ENCODE measurements around the gene ZNF432. TPM values are rescaled to one million over a fixed set of nuclear protein-coding genes. Genes with fewer than 3 reads are reported as not detected.

ZNF432 gene
- total and polyA plus RNA-seq, 2 of the 13 experiments (the other 11 are each of a cell fraction or from before 2014, with no cell fraction given), result 4.1 to 8.7 TPM

DNA sequence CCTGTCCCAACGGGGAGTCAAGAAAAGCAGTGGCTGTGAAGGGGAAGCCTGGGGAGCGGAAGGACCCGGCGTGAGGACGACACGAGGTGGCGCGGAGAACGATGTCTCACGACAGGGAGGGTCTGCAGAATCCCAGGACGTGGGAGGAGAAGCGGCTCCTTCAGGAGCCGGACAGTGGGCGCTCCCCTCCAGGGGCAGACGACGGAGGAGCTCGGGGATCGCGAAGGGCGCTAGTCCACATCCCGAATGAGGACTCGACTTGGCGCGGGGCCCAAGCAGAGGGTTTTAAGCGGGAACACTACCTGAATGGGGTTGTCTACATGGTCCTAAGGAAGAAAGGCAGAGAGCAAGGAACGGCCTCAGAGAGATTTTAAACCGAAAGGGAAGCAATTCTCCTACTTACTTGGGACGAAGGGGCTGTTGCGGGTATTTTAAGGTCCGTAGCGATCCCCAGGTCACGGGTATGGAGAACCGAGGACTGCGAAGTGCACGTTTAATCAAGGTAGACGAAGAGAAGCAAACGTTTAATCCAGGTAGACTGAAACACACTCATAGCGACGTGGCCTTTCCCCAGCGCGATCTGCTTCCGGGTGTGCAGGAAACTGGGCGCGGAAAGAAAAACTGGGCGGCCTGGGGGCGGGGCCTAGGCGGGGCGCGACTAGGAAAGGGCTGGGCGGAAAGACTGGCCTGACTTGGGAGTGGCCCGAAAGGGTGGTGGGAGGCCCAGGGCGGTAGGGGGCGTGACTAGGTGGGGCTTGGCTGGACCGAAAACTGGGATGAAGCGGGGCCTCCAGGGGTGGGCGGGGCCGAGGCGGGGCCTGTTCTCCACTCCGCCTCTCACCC is 46.8 kb upstream of the ZNF432 start, which contains the start of gene ZNF841 (continued):
- no peak for TF ChIP-seq USF2 (IDR thresholded peaks at IDR 0.05; ENCODE audit: low read depth, low read length)
- TF ChIP-seq USF2 (CRISPR knock-in tag; IDR thresholded peaks at IDR 0.05; ENCODE audit: borderline replicate concordance), result no peak
- 0 out of 2 replicates have a peak, but pooled peaks have one; percentile 32 for TF ChIP-seq MTF1 (CRISPR knock-in tag; IDR thresholded peaks at IDR 0.05)
- TF ChIP-seq FOXJ3 (CRISPR knock-in tag; IDR thresholded peaks at IDR 0.05; ENCODE audit: borderline replicate concordance), result no peak
- TF ChIP-seq, protein P1, sequence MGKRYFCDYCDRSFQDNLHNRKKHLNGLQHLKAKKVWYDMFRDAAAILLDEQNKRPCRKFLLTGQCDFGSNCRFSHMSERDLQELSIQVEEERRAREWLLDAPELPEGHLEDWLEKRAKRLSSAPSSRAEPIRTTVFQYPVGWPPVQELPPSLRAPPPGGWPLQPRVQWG (CRISPR knock-in tag; IDR thresholded peaks at IDR 0.05; ENCODE audit: borderline replicate concordance, low read depth), result no peak
- TF ChIP-seq NCOA1 (CRISPR knock-in tag; IDR thresholded peaks at IDR 0.05), result no peak
- TF ChIP-seq, protein P2, sequence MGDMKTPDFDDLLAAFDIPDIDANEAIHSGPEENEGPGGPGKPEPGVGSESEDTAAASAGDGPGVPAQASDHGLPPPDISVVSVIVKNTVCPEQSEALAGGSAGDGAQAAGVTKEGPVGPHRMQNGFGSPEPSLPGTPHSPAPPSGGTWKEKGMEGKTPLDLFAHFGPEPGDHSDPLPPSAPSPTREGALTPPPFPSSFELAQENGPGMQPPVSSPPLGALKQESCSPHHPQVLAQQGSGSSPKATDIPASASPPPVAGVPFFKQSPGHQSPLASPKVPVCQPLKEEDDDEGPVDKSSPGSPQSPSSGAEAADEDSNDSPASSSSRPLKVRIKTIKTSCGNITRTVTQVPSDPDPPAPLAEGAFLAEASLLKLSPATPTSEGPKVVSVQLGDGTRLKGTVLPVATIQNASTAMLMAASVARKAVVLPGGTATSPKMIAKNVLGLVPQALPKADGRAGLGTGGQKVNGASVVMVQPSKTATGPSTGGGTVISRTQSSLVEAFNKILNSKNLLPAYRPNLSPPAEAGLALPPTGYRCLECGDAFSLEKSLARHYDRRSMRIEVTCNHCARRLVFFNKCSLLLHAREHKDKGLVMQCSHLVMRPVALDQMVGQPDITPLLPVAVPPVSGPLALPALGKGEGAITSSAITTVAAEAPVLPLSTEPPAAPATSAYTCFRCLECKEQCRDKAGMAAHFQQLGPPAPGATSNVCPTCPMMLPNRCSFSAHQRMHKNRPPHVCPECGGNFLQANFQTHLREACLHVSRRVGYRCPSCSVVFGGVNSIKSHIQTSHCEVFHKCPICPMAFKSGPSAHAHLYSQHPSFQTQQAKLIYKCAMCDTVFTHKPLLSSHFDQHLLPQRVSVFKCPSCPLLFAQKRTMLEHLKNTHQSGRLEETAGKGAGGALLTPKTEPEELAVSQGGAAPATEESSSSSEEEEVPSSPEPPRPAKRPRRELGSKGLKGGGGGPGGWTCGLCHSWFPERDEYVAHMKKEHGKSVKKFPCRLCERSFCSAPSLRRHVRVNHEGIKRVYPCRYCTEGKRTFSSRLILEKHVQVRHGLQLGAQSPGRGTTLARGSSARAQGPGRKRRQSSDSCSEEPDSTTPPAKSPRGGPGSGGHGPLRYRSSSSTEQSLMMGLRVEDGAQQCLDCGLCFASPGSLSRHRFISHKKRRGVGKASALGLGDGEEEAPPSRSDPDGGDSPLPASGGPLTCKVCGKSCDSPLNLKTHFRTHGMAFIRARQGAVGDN (CRISPR knock-in tag; IDR thresholded peaks at IDR 0.05), result peak; percentile 65
- TF ChIP-seq ZBTB26 (CRISPR knock-in tag; IDR thresholded peaks at IDR 0.05; ENCODE audit: borderline replicate concordance), result no peak; the same call in 1 of the 2 replicates
- 0 out of 2 replicates have a peak, but pooled peaks have one; percentile 39 for TF ChIP-seq MED13 (CRISPR knock-in tag; IDR thresholded peaks at IDR 0.05)
- no peak for TF ChIP-seq JARID2 (CRISPR knock-in tag; IDR thresholded peaks at IDR 0.05; ENCODE audit: insufficient replicate concordance)
- TF ChIP-seq, protein P3, sequence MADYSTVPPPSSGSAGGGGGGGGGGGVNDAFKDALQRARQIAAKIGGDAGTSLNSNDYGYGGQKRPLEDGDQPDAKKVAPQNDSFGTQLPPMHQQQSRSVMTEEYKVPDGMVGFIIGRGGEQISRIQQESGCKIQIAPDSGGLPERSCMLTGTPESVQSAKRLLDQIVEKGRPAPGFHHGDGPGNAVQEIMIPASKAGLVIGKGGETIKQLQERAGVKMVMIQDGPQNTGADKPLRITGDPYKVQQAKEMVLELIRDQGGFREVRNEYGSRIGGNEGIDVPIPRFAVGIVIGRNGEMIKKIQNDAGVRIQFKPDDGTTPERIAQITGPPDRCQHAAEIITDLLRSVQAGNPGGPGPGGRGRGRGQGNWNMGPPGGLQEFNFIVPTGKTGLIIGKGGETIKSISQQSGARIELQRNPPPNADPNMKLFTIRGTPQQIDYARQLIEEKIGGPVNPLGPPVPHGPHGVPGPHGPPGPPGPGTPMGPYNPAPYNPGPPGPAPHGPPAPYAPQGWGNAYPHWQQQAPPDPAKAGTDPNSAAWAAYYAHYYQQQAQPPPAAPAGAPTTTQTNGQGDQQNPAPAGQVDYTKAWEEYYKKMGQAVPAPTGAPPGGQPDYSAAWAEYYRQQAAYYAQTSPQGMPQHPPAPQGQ (CRISPR knock-in tag; IDR thresholded peaks at IDR 0.05; ENCODE audit: borderline replicate concordance), result no peak
